Ishikawa (cell line): ENCODE measurements around the gene ASH1L.

ENCODE experiments used
- CEBPB ChIP-seq: IDR thresholded peaks from 2 replicates; pipeline ENCODE4 v1.6.1; 2012
- CREB1 ChIP-seq: IDR thresholded peaks from 2 replicates; pipeline ENCODE4 v1.6.1; 2012; ENCODE audit warnings: low read depth
- EGR1 ChIP-seq: IDR thresholded peaks from 2 replicates; pipeline ENCODE4 v1.6.1; 2012
- EP300 ChIP-seq: IDR thresholded peaks from 2 replicates; pipeline ENCODE4 v1.6.1; 2012; ENCODE audit warnings: borderline replicate concordance
- FOXM1 ChIP-seq: IDR thresholded peaks from 2 replicates; pipeline ENCODE4 v1.6.1; 2012; ENCODE audit warnings: low read depth, borderline replicate concordance
- NFIC ChIP-seq: IDR thresholded peaks from 2 replicates; pipeline ENCODE4 v1.6.1; 2012
- RAD21 ChIP-seq: IDR thresholded peaks from 2 replicates; pipeline ENCODE4 v1.6.1; 2012; ENCODE audit warnings: low read depth
- REST ChIP-seq: IDR thresholded peaks from 2 replicates; pipeline ENCODE4 v1.6.1; 2012; ENCODE audit warnings: low read depth, mild to moderate bottlenecking
- TAF1 ChIP-seq: IDR thresholded peaks from 2 replicates; pipeline ENCODE4 v1.6.1; 2012; ENCODE audit warnings: low read depth, mild to moderate bottlenecking
- TCF12 ChIP-seq: IDR thresholded peaks from 2 replicates; pipeline ENCODE4 v1.6.1; 2012; ENCODE audit warnings: low read depth
- TEAD4 ChIP-seq: IDR thresholded peaks from 2 replicates; pipeline ENCODE4 v1.6.1; 2012
- YY1 ChIP-seq: IDR thresholded peaks from 2 replicates; pipeline ENCODE4 v1.6.1; 2012; ENCODE audit warnings: low read depth
- ZBTB7A ChIP-seq: IDR thresholded peaks from 2 replicates; pipeline ENCODE4 v1.6.1; 2012; ENCODE audit warnings: low read depth
- TF ChIP-seq, protein P1 (sequence below): IDR thresholded peaks from 2 replicates; pipeline ENCODE4 v1.6.1; 2012
- TF ChIP-seq, protein P2 (sequence below): IDR thresholded peaks from 2 replicates; pipeline ENCODE4 v1.6.1; 2012

Gene ASH1L

DNA sequence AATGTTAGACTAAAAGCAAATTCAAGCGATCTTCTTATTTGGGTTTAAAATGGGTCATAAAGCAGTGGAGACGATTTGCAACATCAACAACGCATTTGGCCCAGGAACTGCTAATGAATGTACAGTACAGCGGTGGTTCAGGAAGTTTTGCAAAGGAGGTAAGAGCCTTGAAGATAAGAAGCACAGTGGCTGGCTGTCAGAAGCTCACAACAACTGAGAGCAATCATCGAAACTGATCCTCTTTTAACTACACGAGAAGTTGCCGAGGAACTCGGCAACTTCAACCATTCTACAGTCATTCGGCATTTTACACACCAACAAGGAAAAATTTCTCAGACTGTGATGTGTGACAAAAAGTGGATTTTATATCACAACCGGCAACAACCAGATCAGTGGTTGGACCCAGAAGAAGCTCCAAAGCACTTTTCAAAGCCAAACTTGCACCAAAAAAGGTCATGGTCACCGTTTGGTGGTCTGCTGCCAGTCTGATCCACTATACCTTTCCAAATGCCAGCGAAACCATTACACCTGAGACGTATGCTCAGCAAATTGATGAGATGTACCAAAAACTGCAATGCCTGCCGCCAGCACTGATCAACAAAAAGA lies 47.9 kb downstream of the ASH1L start:
- TF ChIP-seq TEAD4, result no peak
- TF ChIP-seq EGR1, result no peak
- no peak for TF ChIP-seq REST
- no peak for TF ChIP-seq TCF12
- no peak for TF ChIP-seq CREB1
- no peak for TF ChIP-seq ZBTB7A
- TF ChIP-seq TAF1, result no peak
- TF ChIP-seq YY1, result no peak
- TF ChIP-seq, protein P1, sequence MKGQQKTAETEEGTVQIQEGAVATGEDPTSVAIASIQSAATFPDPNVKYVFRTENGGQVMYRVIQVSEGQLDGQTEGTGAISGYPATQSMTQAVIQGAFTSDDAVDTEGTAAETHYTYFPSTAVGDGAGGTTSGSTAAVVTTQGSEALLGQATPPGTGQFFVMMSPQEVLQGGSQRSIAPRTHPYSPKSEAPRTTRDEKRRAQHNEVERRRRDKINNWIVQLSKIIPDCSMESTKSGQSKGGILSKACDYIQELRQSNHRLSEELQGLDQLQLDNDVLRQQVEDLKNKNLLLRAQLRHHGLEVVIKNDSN, result no peak
- no peak for TF ChIP-seq NFIC
- no peak for TF ChIP-seq CEBPB
- TF ChIP-seq EP300, result no peak
- TF ChIP-seq, protein P2, sequence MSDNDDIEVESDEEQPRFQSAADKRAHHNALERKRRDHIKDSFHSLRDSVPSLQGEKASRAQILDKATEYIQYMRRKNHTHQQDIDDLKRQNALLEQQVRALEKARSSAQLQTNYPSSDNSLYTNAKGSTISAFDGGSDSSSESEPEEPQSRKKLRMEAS, result no peak
- TF ChIP-seq RAD21, result no peak

DNA sequence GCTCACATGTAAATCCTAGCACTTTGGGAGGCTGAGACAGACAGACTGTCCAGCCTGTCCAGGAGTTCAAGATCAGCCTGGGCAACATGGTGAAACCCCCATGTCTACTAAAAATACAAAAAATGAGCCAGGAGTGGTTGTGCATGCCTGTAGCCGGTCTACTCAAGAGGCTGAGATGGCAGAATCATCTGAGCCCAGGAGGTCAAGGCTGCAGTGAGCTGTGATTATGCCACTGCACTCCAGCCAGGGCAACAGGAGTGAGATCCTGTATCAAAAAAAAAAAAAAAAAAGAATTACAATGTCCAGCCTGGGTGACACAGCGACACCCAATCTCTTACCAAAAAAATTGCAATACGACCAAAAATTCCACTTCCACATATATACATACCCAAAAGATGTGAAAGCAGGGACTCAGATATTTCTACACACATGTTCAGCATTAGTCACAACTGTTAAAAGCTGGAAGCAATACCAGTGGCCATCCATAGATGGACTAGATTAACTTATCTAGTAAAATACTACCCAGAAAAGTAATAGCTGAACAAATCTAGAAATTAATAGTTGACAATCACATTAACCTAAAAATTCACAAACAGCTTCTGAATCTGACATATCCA lies 49.2 kb downstream of the ASH1L start:
- no peak for TF ChIP-seq RAD21
- no peak for TF ChIP-seq NFIC
- TF ChIP-seq EGR1, result no peak
- TF ChIP-seq, protein P2, result no peak
- TF ChIP-seq EP300, result no peak
- TF ChIP-seq TCF12, result no peak
- TF ChIP-seq TAF1, result no peak
- TF ChIP-seq FOXM1, result no peak
- TF ChIP-seq, protein P1, result no peak

DNA sequence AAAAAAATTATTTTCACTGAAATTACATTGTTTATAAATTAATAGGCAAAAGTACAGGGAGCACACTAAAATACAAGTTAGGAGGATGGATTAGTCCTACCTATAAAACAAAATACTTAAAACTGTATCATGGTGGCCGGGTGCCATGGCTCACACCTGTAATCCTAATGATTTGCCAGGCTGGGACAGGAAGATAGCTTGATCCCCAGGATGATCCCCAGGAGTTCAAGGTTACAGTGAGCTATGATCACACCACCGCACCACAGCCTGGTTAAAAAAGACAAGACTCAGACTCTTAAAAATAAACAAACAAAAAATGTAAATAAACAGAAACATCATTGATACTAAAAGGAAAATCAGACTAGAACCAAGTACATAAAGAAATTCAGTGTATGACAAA lies 53.5 kb downstream of the ASH1L start:
- TF ChIP-seq, protein P2, result no peak
- TF ChIP-seq FOXM1, result no peak
- TF ChIP-seq EP300, result no peak
- TF ChIP-seq CEBPB, result no peak
- TF ChIP-seq REST, result no peak
- no peak for TF ChIP-seq ZBTB7A
- TF ChIP-seq RAD21, result no peak
- no peak for TF ChIP-seq TEAD4
- TF ChIP-seq YY1, result no peak
- TF ChIP-seq TAF1, result no peak
- no peak for TF ChIP-seq CREB1
- no peak for TF ChIP-seq TCF12
- no peak for TF ChIP-seq NFIC
- TF ChIP-seq, protein P1, result no peak
- no peak for TF ChIP-seq EGR1

DNA sequence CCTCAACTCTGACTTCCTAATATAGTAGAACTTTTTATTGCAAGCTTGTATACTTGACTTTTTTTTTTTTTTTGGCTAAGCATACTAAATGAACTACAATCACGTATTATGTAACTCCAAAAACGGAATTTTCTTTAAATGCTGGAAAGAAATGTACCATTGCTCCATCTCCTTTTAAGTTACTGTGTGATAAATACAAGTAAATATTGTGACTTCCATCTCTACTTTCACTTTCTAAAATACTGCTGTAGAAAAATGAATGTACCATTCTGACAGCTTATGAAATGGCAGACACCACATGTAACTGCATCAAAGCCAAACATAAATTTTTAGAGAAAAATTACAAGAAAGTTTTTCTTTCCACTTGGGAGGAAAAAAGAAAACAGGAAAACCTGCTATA lies 54.7 kb downstream of the ASH1L start:
- TF ChIP-seq CEBPB (no peak), NFIC (no peak)
- TF ChIP-seq, protein P1, result no peak

GRCh38 chr1:155504207-155504606 lies 58.4 kb downstream of the ASH1L start:
- TF ChIP-seq RAD21, result peak; percentile 45
- TF ChIP-seq, protein P1, result no peak
